HG02943 (cell line): ENCODE data around the gene AK9.
"Not testable (repeated sequence)": the region's sequence is repeated elsewhere in the genome, so short reads cannot be mapped to it uniquely, and the experiment has no call there.

Experiments used
- ATAC-seq: cut with Tn5 transposase; IDR thresholded peaks from one replicate; pipeline ENCODE4 v1.9.1; 2021; ENCODE audit warnings: mild to moderate bottlenecking, low read depth, moderate library complexity; ENCODE audit not compliant: unreplicated experiment

Gene AK9

DNA sequence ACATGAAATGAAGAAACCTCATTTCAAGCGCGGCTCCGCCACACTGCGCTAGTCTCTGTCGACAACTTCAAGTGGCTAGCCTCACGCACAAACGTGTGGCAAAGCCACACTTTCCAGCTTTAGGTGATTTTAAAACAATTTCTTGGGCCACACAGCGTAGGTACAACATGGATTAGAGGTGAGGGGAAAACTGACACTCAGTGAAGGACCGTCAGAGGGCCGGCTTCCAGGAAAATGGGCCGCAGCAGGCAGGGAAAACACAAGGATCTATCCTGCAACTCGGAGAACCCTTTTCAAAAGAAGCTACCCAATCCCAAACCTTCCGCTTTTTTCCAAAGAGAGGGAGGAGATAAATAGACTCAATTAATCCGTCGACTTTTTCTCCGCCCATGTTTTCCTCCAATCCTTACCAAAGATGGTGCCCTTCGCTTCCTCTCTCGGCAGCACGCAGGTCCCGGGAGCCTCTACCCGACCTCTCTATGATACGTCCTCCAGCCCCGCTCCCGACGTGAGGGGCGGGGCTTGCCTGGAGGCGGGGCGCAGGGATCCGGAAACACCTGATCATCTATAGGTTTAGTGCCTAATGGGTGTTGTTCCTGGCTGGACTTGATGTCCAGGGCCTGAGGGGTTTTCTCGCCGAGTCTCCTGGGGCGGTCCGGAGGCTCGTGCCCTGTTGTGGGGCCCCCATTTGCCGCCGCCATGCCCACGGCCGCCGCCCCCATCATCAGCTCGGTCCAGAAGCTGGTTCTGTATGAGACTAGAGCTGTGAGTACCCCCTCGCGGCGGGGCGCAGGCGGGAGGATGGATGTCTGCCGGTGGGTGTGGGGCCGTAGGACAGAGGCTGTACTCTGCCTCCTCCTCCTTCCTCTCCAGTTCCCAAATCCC lies at the start of gene AK9, which contains the start of gene FIG4:
Gene AK9 (minus strand): TSS at position 466 of the 885 bp plus-strand sequence. CDS start 15,457 bp downstream, outside the sequence.
Gene FIG4 (plus strand): TSS at position 560 of the 885 bp plus-strand sequence. CDS start 140 bp downstream, at position 700.
- peak; percentile 94 for ATAC-seq

DNA sequence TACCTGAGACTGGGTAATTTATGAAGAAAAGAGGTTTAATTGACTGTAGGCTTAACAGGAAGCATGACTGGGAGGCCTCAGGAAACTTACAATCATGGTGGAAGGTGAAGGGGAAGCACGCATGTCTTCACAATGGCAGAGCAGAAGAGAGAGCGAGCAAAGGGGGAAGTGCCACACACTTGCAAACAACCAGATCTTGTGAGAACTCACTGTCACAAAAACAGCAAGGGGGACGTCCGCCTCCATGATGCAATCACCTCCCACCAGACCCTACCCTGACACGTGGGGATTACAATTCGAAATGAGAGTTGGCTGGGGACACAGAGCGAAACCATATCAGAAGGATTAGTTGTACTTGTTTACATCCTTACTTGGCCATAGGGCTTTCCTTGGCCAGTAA lies 49.8 kb upstream of the AK9 start:
- no peak for ATAC-seq

DNA sequence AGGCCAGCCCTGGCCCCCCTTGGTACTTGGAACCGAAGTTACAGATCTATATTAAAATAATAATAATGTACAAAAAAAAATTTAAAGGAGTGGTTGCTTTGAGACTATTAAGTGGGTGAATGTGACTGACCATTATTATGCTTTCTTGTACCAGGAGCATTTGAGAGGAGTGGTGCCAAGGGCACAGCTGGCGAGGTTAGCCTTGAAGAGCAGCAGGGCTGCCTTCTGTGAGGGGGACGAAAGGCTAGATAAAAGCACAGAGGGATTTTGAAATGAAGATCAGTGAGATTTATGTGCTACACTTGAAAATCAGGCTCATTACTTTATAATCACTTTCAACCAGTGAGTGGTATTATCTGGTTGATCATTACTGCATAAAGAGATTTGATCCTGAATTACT lies 48.7 kb upstream of the AK9 start:
- ATAC-seq = no peak

DNA sequence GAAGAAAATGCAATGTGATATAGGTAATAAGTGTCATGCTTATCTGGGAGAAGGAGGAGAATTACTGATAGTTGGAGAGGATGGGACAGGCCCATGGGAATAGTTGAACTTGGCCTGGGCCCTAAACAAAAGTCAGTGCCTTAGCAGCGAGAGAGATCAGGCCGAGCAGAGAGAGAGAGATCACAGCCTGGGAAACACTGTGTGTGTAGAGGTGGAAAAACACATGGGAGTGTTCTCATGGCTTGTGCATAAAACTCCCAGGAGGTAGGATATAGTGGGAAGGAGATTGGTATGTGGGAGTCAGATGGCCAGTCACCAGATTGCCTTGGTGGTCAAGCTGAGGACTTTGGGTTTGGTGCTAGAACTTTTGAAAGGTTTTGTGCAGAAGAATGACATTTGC lies 47.7 kb upstream of the AK9 start:
- no peak for ATAC-seq

DNA sequence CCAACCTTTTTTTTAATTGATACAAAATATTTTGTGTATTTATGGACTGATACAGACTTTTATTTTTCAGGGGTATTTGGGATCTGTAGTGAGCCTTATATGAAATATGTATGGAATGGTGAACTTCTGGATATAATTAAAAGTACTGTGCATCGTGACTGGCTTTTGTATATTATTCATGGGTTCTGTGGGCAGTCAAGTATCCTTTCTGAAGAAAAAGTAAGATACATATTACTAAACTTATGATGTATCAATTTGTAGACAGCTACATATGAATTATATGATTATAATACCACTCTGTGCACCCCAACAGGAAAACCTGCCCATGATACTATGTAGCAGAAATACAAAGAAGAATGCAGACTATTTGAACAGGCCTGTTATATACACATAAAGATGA lies 47.3 kb upstream of the AK9 start:
- ATAC-seq = no peak

DNA sequence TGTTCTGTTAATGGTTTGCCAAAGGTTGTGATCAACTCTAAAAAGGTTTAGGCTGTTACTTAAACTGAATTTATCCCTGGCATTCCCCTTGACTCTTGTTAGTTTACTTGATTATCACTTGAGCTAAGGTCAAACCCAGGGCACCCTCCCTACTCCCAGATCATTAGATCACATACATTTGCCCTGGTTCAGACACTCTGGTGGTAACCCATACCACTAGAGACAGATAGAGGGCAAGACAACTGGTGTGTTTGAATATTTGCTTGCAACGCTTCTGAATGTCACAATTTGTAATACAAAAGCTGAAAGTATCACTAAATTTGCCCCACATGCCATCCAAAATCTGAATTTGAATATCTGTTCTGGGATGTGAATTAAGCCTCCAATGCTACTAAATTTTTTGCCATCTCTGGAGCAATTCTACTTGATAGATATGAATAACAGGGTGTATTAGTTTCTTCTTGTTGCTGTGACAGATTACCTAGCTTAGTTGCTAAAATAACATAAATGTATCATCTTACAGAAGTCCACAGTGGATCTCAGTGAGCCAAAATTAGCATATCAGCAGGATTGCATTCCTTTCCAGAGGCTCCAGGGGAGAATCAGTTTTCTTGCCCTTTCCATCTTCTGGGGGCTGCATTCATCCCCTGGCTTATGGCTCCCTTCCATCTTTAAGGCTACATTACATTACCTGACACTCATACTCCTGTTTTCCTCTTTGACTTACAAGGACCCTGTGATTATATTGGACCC lies 45.4 kb upstream of the AK9 start:
- ATAC-seq = no peak

DNA sequence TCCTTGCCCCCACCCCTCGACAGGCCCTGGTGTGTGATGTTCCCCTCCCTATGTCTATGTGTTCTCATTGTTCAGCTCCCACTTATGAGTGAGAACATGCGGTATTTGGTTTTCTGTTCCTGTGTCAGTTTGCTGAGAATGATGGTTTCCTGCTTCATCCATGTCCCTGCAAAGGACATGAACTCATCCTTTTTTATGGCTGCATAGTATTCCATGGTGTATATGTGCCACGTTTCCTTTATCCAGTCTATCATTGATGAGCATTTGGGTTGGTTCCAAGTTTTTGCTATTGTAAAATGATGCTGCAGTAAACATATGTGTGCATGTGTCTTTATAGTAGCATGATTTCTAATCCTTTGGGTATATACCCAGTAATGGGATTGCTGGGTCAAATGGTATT lies 34.2 kb upstream of the AK9 start:
- ATAC-seq = not testable (repeated sequence)

DNA sequence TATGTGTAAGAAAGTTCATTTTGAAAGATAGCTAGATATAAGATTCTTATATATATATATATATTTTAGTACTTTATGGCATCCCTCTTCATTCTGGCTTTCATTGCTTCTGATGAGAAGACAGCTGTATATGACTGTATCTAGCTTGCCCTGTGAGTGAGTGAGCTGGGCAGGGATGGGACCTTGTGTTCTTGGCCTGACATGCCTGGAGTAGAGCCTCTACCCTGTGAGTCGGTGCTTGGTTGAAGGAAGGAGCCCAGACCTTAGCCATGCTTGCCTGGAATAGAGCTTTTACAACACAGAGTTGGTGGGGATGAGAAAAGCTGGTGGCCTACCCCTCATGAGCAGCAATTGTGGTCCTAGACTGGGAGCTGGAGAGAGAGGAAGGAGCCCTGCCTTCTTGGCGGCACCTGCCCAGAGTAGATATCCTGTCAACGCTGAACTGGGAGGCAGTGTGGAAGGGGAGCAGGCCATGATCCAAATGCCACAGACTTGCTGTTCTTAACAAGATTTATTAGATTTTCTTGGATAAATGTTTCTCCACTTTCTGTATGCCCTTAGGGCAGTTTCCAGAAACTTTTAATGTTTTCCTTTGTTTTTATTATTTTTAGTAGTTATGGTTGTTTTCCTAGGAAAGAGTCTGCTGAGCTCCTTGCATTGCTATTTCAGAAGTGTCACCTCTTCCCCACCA lies 31.7 kb upstream of the AK9 start:
- ATAC-seq = no peak

DNA sequence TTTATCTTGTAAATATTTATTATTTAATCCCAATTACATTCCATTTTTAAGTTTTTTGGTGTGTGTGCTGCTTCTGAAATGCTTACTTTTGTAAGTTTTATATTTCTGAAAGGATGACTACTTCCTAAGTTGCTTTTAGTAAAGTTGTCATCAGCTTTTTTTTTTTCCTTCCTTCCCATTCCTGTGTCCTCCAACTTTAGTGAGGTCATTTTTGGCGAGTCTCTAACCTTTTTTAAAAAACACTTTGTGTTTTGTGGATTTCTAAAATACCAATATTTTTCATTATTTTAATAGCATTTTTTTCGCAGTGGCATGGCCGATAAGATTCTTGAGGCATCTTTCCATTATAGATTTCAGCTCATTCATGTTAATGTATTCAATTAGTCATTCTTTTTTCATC lies 31.0 kb upstream of the AK9 start:
- no peak for ATAC-seq

DNA sequence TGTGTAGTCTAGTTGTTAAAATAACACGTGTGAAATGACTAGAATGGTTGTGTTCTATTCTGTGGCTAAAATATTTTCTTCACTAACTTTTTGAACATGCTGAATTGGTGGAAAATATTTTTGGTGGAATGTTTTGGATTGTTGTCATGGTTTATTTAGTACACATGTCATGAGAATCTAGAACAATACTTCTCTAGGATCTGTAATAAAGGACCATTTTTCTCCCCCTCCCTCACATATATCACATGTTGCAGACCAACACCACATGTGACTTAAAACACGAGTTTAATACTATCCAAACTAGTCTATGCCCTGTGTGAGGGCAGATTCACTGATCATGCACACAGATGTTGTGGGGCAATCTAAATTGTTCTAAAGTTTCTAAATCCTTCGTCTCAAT lies 29.3 kb upstream of the AK9 start:
- ATAC-seq = no peak

DNA sequence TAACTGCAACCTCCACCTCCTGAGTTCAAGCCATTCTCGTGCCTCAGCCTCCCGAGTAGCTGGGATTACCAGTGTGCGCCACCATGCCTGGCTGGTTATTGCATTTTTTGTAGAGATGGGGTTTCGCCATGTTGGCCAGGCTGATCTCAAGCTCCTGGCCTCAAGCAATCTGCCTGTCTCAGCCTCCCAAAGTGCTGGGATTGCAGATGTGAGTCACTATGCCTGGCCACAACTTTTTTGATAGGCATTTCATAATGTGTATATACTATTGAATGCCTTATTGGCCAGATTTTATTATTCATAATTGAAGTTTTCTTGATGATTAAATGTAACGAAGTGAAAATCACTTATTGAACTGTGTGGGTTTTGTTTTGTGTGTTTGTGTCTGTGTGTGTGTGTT lies 28.0 kb upstream of the AK9 start:
- no peak for ATAC-seq

DNA sequence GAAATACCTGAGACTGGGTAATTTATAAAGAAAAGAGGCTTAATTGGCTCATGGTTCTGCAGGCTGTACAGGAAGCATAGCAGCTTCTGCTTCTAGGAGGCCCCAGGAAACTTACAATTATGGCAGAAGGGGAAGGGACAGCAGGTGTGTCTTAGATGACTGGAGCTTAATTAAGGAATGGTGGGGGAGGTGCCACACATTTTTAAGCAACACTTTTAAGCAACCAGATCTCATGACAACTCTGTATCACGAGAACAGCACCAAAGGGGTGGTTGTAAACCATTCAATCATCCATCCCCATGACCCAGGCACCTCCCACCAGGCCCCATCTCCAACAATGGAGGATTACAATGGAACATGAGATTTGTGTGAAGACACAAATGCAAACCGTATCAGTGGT lies 27.0 kb upstream of the AK9 start:
- no peak for ATAC-seq

DNA sequence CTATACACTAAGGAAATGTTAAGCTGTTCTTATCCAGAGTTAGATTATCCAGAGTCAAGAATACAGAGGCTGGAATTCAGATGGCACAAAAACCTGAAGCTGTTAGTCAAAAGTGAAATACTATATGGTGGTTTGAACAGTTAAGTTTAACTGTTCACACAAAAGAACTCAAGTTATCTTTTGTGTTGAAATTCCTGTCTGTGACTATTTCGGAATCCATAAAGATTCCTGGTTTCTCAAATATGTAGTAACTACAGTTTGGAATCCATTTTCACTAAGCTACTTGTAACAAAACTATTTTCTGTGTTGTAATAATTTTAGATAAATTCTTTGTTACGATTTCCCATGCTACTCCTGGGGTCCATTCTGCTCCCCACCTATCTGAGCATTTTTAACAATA lies 24.6 kb upstream of the AK9 start:
- ATAC-seq = no peak

DNA sequence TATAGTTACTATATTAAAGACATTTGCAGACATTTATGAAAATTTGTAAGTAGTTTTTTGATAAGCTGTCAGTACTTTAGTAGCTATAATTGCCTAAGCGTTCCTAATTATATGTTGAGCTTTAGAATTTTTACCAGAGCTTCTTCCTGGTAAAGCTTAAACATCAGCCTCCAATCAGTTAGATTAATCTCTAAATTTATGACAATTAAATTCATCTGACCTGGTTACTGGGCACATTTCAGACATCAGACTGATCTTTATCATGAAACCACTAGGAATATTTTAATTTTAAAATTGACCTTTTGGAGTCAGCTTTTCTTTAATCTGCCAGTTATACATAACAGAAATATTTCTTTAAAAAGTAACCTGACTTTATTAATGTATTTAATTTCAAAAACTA lies 23.6 kb upstream of the AK9 start:
- ATAC-seq = no peak

DNA sequence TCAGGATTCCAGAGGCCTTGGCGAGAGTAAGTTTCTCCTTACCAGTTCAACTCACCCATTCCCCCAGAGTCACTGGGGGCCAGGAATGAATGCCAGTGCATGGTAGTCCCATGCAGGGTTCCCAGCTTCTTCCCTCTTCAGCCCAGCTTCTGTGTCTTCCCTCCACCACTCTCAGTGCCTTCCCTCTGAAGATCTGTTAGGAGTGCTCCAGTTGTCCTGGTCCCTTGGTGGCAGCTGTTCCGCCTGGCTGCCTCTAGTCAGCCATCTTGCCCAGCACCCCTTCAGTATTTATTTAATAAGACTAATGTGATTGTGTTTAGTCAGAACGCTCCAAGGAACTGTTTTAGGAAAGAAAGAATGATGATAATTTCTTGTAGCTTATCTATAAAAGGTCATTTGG lies 23.2 kb upstream of the AK9 start:
- ATAC-seq = no peak

DNA sequence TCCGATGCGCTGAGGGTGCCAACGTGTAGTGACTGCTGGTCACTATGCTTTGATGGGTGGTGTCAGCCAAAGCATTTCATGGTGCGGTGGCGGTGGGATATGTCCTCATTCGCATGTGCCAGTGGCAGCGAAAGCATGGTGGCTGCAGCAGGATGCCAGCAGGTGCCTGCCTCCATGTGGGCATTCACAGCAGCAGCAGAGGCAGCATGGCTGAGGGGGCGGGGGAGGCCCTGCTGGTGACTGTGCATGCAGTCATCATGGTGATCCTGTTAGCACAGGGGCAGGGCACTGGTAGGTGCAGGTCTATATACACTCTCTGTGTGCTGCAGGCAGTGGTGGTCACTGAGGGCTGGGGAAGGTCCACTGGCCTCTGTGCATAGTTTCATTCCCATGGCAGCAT lies 22.1 kb upstream of the AK9 start:
- ATAC-seq = no peak

DNA sequence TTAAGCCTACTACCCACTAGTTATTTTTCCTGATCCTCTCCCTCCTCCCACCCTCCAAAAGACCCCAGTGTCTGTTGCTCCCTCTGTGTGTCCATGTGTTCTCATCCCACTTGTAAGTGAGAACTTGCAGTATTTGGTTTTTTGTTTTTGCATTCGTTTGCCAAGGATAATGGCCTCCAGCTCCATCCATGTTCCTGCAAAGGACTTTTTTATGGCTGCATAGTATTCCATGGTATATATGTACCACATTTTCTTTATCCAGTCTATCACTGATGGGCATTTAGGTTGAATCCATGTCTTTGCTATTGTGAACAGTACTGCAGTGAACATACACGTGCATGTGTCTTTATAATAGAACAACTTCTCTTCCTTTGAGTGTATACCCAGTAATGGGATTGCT lies 17.1 kb upstream of the AK9 start:
- not testable (repeated sequence) for ATAC-seq

DNA sequence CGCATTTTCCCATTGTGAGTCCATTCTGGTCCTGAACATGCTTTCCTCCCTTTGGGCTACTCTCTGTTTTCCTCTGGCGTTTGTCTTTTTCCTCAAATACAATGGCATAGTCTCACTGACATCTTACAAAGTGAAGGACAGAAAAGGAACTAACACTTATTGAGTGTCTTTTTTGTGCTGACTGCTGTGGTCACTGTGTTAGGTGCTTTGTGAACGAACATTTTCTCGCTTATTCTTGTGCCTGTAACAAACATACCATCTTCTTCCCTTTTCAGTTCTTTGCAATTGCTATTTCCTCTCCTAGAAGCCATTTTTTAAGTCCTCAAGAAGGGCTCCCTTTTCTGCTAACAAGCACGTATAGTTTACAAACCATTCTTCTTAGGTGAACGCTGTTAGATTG lies 15.5 kb upstream of the AK9 start:
- no peak for ATAC-seq

DNA sequence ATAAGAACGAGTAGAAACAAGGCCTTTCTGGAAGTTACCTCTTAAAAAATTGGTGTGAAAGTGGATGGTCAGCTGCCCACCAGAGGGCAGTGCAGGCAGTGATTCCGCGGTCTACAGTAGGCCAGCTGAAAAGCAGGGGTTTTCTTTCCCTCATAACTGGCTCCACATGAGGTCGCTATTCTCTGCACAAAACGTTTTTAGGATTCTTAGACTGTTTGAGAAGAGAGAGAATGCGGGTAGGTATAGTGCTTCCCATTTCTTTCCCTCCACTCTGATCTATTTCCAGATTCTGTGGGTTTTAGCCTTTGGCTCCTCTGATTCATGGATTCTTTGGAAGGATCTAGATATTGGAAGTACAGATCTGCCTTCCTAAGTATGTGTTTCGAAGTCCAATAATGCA lies 14.3 kb upstream of the AK9 start:
- peak; percentile 91 for ATAC-seq

DNA sequence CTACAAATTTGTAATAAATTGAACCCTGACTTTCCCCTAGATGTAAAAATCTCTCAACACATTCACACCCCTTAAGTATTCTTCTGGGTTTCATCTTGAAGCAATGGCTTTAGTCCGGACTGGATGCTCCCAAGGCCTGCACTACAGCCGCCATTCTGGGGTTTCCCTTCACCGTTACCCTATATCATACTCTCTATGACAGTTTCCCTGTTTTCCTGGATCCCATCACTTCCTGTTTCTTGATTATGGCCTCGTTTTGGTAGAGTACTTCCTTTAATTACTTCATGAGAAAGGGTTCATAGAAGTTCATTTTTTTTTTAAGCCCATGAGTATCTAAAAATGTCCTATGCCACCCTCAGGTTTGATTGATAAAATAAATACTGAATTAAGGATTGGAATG lies 11.8 kb upstream of the AK9 start:
- ATAC-seq = no peak

DNA sequence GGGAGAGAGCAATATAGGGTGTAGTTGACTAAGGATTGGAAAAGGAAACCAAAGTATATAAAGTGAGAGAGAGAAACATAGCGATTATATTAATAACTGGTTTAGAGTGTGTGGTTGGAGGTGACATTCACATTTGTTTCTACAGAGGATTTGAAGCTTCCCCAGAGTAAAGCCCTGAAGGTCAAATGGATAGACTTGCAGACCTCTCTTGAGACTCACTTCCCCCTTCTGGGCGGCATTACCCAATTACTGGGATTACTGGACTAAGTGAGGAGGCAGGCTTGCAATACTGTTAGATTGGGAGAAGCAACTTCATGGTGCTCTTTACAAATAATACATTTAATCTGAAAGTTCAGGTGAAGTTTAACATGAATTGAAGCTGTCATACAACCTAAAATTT lies 10.8 kb upstream of the AK9 start:
- no peak for ATAC-seq
